Hippocampal formation (tissue), 2 donors: Measurements from ENCODE around the gene RHBG.
"Not testable (repeated sequence)": the region's sequence is repeated elsewhere in the genome, so short reads cannot be mapped to it uniquely, and the experiment has no call there.

Experiments used
- DNase-seq, 2 donors: peaks; one replicate each; lab custom pipeline; 2025; lab: John Stamatoyannopoulos, UW

Gene RHBG

DNA sequence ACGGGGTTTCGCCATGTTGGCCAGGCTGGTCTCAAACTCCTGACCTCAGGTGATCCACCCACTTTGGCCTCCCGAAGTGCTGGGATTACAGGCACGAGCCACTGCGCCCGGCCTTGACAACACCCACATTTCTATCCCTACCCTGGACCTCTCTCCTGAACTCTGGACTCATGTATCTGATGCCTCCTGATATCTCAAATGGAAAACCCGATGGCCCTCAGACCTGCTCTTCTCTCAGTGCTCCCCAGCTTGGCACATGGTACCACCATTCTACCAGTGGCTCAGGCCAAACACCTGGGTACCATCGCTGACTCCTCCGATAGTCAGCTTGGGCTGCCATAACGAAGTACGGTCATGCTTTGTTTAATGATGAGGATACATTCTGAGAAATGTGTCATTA is 8.5 kb upstream of the RHBG start:
- no peak for DNase-seq

DNA sequence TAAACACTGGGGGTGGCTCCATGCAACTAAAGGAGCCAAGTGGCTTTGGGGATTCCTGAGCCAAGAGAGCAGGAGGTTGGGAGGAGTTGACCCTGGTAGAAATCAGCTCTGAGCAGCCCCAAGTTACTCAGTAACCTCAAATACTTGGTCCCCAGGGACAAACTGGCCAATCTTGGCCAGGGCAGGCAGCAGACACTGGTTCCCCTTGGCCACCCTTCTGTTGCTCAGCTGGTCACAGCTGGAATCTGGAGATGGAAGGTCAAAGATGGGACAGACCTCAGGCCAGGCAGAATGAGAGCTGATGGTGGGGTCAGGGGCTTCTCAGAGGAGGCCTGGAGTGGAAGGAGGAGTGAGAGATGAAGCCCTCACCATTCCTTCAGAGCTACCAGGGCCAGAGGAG is 3.3 kb upstream of the RHBG start:
- no peak for DNase-seq

DNA sequence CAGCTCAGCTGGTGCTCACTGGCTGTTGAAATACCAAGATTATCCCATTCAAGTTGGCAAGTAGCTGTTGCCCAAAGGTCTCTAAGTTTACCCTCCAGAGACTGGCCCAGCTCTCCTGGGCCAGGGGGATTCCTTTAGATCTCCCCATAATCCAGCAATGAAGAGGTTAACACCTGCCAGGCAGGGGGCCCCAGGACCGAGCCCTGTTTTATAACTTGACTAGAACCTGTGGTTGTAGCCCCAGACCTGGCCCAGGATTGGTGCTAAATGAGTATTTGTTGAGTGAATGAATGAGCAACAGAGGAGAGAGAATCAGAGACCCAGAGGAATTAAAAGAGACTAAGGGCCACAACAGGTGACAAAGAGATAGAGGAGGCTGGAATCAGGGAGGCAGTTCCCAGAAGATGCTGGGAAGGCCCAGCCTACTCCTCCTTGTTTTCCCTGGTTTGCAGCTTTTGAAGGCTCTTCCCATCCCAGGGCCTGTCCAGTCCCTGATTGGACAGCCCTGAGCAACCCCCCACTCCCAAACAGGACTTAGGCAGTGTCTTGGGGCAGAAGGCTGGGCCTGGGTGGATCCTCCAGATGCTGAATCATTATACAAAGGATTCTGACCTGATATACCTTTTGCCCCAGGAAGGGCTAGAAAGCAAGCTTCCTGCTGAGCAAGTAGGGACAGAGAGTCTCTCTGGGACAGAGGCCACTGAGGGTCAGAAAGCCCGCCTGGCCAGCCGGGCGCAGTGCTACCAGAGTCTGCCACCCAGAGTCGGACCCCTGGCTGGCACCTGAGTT is 2.4 kb upstream of the RHBG start:
- DNase-seq: no peak

DNA sequence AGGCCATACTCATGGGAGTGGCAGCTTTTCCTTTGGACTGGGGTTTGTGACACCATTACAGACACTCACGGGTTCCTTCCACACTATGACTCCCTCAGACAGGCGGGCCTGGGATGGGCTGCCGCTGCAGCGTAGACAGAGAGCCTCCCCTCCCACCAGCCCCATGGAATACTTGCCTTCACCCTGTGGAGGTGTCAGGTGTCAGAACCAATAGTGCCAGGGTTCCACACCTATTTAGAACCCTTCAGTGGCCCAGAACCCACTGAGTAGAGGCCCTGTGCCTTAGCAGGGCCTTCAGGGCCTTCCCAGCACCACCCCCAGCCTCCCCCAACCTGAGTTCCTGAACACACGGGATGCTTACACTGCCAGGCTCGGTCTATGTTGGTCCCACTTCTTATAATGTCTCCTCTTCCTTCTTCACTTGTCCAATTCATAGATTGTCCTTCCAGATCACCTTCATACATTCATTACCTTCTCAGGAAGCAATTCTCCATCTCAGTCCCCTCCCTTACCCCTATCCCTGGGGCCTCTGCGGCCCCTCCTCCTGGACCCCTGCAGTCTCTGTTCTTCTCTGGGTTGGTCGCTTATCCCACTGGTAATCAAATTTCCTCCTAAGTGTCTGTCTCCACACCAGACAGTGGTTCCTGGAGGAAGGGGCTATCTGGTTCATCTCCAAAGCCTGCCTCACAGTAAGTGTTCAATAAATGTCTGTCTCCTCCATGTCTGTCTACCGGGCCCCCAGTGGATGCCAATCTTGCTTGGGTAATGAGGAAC is 1.4 kb upstream of the RHBG start:
- DNase-seq: no peak

DNA sequence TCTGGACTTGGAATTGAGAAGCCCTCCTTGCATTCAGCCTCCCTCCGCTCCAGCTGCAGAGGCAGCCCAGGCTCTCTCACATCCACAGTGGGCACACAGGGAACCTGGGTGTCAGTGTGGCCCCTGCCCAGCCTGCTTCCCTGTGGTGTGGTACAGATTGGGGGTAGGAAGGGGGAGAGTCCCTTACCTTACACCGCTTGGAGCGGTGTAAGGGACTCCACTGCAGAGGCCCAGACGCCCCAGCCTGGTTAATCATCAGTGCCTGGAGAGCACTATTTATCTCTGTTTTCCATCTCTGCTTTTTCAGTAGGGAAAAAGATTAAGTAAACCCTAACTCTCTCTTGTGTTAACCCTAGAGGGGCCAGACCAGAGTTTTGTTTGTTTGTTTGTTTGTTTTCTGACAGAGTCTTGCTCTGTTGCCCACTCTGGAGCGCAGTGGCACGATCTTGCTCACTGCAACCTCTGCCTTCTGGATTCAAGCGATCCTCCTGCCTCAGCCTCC is 803 bp upstream of the RHBG start:
- no peak for DNase-seq

DNA sequence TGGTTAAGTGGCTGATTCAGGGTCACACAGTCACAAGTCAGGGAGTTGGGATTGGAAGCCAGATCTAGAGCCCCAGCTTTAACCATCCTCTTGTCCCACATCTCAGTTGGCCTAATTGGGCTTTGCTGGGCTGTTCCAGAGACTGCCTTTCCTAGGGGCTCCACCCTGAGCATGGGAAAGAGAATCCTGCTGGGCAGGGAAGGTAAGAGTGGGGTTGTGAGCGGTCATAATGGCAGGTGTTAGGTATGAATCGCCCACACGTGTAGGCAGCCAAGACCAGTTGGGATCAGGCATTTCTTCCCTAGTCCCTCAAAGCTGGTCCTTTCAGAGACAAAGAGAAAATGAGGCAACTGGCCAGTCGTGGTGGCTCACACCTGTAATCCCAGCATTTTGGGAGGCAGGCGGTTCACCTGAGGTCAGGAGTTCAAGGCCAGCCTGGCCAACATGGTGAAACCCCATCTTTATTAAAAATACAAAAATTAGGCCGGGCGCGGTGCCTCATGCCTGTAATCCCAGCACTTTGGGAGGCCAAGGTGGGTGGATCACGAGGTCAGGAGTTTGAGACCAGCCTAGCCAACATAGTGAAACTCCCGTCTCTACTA is 775 bp downstream of the RHBG start:
- DNase-seq: not testable (repeated sequence)

DNA sequence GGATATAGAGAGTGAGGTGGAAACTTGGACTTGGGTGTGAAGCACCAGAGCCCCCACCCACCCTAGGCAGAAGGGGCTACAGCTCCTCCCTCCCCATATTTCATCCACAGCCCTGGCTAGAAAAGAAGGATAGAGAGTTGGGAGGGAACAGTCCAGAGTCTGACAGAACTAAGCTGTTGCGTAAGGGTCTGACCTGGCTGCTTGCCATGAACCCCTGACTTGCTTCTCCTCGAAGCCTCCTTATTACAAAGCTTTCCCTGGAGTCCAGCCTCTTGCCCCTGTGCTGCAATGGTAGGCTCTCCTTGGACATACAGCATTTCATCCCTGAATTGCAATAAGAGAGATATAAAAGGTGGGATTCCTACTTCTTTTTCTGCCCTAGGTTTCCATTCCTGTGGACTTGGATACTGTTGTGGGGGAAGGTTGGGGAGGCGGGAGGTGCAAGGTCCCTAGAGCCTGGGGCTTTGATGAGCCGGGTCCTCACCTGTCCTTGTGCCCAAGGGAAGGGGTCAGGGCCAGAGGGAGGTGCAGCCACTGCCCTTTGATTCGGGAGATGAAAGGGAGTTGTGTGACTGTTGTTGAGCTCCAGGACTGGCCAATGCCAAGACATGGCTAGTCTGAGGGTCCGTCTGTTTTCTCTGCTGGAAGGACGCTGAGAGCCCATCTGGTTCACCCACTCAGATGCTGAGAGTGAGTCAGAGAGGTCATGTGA is 2.7 kb downstream of the RHBG start:
- no peak for DNase-seq

DNA sequence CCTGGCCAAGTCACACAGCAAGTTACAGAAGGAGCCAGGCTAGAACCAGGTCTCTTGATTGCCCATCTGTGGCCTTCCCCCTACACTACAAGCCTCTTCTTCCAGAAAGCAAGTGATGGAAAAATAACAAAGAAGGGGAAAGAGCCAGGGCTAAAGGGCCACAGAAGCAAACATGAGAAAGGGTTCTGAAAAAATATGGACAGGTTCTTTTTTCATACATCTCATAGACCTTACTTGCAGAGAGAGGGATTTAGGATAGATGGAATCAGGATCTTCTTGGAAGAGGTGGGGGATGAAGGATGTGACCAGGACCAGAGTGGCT is 3.2 kb downstream of the RHBG start:
- DNase-seq: no peak

DNA sequence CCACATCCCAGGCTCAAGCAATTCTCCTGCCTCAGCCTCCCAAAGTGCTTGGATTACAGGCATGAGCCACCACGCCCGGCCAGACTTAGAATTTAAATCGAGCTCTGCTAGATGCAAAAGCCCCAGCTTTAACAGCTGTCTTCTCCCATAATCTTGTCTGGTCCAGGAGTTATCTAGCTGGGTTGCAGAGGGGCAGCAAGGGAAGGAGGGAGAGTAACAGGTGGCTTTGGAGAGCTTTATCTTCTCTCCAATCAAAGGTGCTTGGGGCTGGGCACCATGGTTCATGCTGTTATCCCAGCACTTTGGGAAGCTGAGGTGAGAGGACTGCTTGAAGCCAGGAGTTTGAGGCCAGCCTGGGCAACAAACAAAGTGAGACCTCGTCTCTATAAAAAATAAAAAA is 3.9 kb downstream of the RHBG start:
- DNase-seq: no peak

DNA sequence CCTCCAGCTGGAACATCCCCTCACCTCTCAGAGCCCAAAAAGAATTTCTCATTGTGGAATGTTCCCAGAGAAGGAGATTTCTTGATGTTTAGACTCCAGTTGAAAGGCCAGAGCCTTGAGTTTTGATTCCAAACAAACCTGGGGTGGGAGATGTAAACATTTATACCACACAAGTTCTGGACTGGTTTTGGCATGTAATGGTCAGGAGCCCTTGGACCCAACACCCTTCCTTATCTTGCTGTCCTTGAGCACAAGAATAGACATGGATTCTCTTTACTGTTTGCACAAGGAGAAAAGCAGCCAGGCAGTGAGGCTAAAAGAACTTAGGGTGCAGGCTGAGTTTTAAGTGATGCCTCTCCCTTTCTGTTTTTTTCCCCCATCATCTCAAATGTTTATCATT is 4.5 kb downstream of the RHBG start:
- no peak for DNase-seq

DNA sequence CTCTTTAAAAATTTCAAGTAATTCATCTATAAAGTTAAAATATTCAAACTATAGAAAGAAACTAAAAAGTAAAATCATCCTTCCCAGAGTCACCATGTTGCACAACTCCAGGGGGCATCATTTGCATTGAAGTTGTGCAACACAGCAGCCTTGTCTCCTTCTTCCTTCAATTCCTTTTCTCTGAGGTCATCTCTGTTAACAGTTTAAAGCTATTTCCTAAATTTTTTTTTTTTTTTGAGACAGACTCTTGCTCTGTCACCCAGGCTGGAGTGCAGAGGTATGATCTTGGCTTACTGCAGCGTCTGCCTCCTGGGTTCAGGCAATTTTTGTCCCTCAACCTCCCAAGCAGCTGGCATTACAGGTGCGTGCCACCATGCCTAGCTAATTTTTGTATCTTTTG is 7.1 kb downstream of the RHBG start:
- DNase-seq: no peak

DNA sequence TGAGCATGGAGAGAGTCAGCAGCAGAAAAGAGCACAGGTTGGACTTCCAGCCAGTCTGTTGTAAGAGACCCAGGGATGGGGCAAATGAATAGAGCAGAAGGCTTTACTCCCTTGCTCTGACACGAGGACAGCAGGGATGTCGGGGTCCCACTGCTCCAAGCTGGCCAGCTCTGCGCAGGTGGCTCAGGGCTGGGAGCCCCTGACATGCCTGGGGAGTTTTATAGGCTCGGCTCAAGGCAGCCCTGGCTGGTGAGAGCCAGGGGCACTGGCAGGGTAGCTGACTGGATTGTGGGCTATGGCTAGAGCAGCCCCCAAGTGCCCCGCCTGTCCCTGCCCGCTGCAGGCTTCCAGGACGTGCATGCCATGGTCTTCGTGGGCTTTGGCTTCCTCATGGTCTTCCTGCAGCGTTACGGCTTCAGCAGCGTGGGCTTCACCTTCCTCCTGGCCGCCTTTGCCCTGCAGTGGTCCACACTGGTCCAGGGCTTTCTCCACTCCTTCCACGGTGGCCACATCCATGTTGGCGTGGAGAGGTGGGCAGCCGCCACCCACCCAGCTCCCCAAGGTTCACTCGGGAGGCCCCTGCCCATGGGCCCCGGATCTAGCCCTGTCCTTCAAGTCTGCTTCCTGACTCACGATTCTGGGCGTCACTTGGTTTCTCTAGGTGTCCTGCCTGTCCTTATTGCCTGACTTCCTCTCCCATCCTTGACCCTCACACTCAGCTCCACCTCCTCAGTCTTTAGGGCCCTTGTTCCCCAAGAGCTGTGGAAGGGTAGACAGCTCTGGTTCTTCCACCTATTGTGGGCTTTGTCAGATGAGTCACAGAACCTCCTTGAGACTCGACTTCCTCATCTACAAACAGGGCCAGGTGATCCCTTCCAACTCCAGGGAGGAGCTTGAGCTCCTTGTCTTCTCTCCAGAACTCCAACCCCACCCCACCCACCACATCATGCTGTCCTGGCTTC is 8.2 kb downstream of the RHBG start:
- DNase-seq: no peak

DNA sequence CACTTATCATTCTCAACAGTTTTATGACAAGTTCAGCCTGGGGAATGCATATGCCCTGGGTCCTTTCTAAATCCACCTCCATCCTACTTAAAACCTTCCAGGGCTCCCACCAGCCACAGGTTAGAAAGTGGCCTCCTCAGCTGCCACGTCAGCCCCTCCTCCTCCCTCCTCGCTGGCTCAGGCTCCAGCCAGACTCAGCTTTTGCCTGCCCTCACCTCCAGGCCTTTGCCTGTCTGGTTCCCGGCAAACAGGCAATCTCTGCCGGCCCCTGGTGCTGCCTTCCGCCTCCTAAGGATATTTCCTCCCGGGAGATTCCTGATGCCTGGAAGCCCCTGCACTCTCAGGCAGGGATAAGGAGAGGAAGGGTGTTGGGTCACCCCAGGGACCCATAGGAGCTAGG is 9.5 kb downstream of the RHBG start:
- DNase-seq: no peak

DNA sequence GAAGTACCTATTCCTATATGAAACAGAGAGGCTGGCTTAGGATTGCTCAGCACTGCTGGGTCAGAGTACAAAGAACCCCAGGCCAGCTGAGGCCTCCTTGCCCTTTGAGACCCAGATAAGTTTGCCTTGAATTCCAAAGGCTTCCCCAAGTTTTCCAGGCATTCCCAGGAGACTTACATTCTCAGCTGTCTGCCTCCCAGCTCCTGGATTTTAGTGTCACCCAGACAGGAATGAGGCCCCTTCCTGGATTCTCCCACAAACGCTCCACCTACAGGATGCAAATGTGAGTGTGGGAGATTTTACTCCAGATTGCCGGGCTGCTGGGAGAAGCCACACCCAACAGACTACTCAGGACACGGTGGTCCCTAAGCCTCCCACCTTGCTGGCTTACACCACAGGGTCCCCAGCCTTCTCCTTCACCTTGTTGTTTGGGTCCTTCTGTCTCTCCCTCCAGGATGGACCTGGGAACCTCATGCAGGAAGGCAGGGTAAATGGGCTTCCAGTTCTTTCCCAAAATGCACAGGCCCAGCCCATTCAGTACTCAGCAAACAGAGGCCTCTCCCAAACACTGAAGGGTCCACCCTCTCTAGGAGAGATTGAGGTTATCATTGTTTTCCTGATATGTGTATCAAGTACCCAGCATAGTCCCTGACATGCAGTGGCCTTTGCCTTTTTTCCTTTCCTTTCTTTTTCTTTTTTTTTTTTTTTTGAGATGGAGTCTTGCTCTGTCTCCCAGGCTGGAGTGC is 10.6 kb downstream of the RHBG start:
- DNase-seq: no peak

DNA sequence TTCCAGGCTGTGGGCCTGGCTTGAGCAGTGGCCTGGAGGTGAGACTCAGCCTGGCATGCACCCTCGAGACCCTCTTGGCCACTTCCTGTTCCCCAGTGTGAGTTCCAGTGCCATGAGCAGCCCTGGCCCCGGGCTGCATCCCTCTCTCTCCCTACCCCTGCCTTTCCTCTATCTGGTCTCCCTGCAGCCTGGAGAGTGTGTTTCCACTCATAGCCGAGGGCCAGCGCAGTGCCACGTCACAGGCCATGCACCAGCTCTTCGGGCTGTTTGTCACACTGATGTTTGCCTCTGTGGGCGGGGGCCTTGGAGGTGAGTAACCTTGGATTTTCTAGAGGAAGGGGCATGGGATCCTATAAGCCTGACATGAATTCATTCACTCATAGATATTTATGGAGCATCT is 13.6 kb downstream of the RHBG start:
- no peak for DNase-seq

DNA sequence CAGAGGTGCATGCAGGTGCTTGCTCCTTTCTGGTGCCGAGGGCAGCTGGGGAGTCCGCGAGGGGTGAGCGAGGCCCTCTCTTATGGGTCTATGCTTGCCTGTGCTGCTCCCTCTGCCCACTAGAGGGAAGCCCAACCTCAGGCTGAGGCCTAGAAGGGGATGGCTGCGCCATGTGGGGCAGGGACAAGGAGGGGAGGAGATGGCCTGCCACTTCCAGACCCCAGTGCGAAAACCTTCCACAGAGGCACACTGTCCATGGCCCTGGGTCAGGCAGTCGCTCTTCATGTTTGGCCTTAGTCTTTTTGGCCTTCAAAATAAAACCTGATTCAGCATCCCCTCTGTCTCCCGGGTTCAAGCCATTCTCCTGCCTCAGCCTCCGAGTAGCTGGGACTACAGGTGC is 14.0 kb downstream of the RHBG start:
- DNase-seq: peak; percentile 70

DNA sequence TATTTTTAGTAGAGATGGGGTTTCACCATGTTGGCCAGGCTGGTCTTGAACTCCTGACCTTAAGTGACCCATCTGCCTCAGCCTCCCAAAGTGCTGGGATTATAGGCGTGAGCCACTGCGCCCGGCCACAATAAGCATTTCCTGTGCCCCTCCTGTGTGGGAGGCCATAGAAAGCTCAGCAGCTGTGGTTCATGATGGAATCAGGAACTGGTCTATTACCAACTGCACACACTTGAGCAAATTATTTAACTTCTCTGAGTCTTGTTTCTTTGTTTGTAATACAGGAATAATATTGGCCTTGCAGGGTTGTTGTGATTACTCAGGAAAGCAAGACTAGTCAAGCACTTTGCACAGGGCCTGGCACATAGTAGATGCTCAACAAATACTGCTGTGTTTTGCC is 15.0 kb downstream of the RHBG start:
- DNase-seq: no peak

DNA sequence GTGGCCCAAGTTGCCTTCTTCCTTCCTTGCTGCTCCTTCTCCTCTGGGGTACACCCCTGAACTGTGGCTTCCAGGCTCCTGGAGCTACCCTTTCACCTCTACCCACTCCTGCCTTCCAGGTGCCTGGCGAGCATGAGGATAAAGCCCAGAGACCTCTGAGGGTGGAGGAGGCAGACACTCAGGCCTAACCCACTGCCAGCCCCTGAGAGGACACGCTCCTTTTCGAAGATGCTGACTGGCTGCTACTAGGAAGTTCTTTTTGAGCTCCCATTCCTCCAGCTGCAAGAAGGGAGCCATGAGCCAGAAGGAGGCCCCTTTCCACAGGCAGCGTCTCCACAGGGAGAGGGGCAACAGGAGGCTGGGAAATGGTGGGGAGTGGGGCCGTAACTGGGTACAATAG is 15.6 kb downstream of the RHBG start:
- DNase-seq: no peak

DNA sequence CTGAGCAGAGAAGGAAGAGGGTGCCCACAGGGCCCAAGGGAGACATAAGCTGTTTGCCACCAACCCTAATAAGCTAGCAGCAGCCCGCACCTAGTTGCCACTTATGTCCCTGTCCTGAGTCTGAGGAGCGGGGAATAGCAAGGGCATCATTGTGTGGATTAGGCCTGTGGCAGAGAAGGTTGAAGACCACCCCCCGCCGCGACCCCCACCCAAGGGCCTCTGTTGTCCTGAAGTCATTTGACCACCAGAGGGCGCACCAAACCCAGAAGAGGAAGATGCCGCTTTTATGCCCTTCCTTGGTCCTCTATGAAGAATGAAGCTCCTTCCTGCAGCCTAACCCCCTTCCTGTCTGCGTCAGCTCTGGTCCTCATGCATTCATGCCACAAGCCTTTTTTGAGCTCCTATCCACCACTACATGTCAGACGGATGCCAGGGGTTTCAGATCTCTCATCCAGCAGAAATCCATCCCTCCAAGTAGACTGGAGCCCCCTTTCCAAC is 16.6 kb downstream of the RHBG start:
- peak; percentile 77 to 89 for DNase-seq

DNA sequence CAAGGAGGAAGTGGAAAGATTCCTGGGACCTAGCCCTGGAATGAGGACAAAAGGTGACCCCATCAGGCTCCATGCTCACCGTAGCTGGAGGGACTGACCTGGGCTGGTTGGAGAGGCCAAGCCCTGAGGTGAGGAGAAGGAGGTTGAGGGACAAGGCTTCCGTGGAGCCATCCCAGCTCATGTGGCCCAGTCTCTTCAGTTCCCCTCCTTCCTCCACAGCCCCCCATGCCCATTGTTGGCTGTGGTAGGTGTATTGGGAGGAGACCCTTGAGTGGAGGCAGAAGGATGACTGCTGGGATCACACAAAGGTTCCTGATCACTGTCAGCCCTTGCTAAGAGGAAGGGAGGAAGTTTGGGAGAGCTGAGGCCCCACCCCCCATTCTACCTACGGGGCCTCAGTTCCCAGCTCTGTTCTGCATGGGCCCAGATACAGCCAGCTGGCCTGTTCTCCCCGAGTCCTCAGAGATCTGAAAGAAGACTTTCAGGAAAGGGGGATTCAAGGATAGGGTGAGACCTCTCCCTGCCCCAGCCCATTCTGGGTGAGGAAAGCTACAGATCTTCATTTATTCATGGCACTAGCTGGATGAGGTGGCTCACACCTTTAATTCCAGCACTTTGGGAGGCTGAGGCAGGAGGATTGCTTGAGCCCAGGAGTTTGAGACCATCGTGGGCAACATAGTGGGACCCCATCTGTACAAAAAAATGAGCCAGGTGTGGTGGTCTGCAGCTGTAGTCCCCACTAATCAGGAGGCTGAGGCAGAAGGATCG is 17.3 kb downstream of the RHBG start:
- no peak for DNase-seq
